Measurements from ENCODE around the gene SPG11. TPM values are rescaled to one million over a fixed set of nuclear protein-coding genes. Genes with fewer than 3 reads are reported as not detected.

Gene SPG11
- total RNA-seq, 5 donors from 2014 or later (not counting 1 experiment from before 2014, with no cell fraction given): 108 to 124 (median 118) TPM

GRCh38 chr15:44593042-44593736 lies 70.3 kb downstream of the SPG11 start:
- CTCF ChIA-PET: interaction anchor here (0.6 to 1.3 kb wide), 15 partner anchors 16 to 444 kb away, joined by 3 to 8 read pairs (median 4); partner anchors contain the start of genes SPG11 (in 1 of the 2) and TRIM69 (in 1 of the 2)
- Histone ChIP-seq H3K27me3 (replicated peaks in 1 of 2; ENCODE audit: control insufficient read depth in 2 of 2, extremely low read depth in 1 of 2, insufficient read depth in 2 of 2, low read length in 1 of 2) (no peaks in the 10 kb centered on the region), H3K9me3 (no peaks in the 10 kb centered on the region), H3K4me1 (ENCODE audit: control insufficient read depth in 1 of 2, extremely low read depth in 1 of 2, insufficient read depth in 2 of 2, low read length in 2 of 2) (no peaks in the 10 kb centered on the region), H3K4me3 (ENCODE audit: control insufficient read depth in 1 of 2, extremely low read depth in 1 of 2, low read length in 1 of 2) (no peak overlapping the region), H3K36me3 (ENCODE audit: control insufficient read depth in 2 of 2, extremely low read depth in 1 of 2, insufficient read depth in 1 of 2, low read length in 1 of 2) (peaks cover 3 to 83% of the 10 kb centered on the region in 2 donors), H3K27ac (ENCODE audit: low read length) (no peak overlapping the region)
- ATAC-seq (replicated peaks in 1 of 4): peak; percentile 61 to 83 (median 80)
- WGBS (ENCODE audit: insufficient coverage): 100% methylated on average over 2 of the region's 7 CpGs
- peaks cover 45% of the 10 kb centered on the region for H3K36me3 Mint-ChIP-seq
- POLR2A ChIA-PET: interaction anchor here (0.6 kb wide), 2 partner anchors 193 to 783 kb away, joined by 3 to 4 read pairs; no protein-coding TSS in a partner anchor
- peak in 16 of 35 experiments; percentile 2 to 71 (median 7) for DNase-seq
- H3K27ac Mint-ChIP-seq: peak overlapping the region in 1 of 2 donors; percentile 84
- no peaks in the 10 kb centered on the region for H3K27me3 Mint-ChIP-seq
- H3K4me1 Mint-ChIP-seq: peaks cover 12 to 24% (median 15%) of the 10 kb centered on the region in 3 donors
- H3K9me3 Mint-ChIP-seq: no peaks in the 10 kb centered on the region
- no peak overlapping the region for H3K4me3 Mint-ChIP-seq

GRCh38 chr15:44591326-44591725 lies 72.1 kb downstream of the SPG11 start:
- no CpG with 5 or more reads among the region's 1 CpG for WGBS (ENCODE audit: insufficient coverage)
- Histone ChIP-seq H3K36me3 (ENCODE audit: control insufficient read depth in 2 of 2, extremely low read depth in 1 of 2, insufficient read depth in 1 of 2, low read length in 1 of 2) (peaks cover 3 to 77% of the 10 kb centered on the region in 2 donors), H3K4me3 (ENCODE audit: control insufficient read depth in 1 of 2, extremely low read depth in 1 of 2, low read length in 1 of 2) (no peak overlapping the region), H3K9me3 (no peaks in the 10 kb centered on the region), H3K27me3 (replicated peaks in 1 of 2; ENCODE audit: control insufficient read depth in 2 of 2, extremely low read depth in 1 of 2, insufficient read depth in 2 of 2, low read length in 1 of 2) (no peaks in the 10 kb centered on the region), H3K4me1 (ENCODE audit: control insufficient read depth in 1 of 2, extremely low read depth in 1 of 2, insufficient read depth in 2 of 2, low read length in 2 of 2) (no peaks in the 10 kb centered on the region), H3K27ac (ENCODE audit: low read length) (no peak overlapping the region)
- H3K36me3 Mint-ChIP-seq: peaks cover 43% of the 10 kb centered on the region
- DNase-seq: no peak
- H3K4me1 Mint-ChIP-seq: peaks cover 5 to 12% (median 5%) of the 10 kb centered on the region in 3 donors
- CTCF ChIA-PET: interaction anchor here (0.7 kb wide), 3 partner anchors 29 to 131 kb away, joined by 3 to 7 read pairs (median 5); no protein-coding TSS in a partner anchor
- no peaks in the 10 kb centered on the region for H3K9me3 Mint-ChIP-seq
- POLR2A ChIA-PET: no interaction called here
- no peak for ATAC-seq (replicated peaks in 1 of 4)
- no peaks in the 10 kb centered on the region for H3K27me3 Mint-ChIP-seq
- no peak overlapping the region for H3K4me3 Mint-ChIP-seq
- peak overlapping the region in 1 of 2 donors; percentile 11 for H3K27ac Mint-ChIP-seq

GRCh38 chr15:44588541-44588940 lies 74.9 kb downstream of the SPG11 start:
- DNase-seq: no peak
- H3K27ac Mint-ChIP-seq: no peak overlapping the region
- H3K36me3 ChIP-seq (ENCODE audit: control insufficient read depth in 2 of 2, extremely low read depth in 1 of 2, insufficient read depth in 1 of 2, low read length in 1 of 2): peaks cover 11 to 76% of the 10 kb centered on the region in 2 donors
- ATAC-seq (replicated peaks in 1 of 4): no peak
- H3K4me1 ChIP-seq (ENCODE audit: control insufficient read depth in 1 of 2, extremely low read depth in 1 of 2, insufficient read depth in 2 of 2, low read length in 2 of 2): no peaks in the 10 kb centered on the region
- no peak overlapping the region for H3K4me3 Mint-ChIP-seq
- no peaks in the 10 kb centered on the region for H3K27me3 ChIP-seq (replicated peaks in 1 of 2; ENCODE audit: control insufficient read depth in 2 of 2, extremely low read depth in 1 of 2, insufficient read depth in 2 of 2, low read length in 1 of 2)
- no peak overlapping the region for H3K27ac ChIP-seq (ENCODE audit: low read length)
- H3K27me3 Mint-ChIP-seq: no peaks in the 10 kb centered on the region
- ChIA-PET POLR2A (no interaction called here), CTCF (interaction anchor here (0.6 to 2.4 kb wide), 6 partner anchors 10 to 148 kb away, joined by 3 to 14 read pairs (median 4); partner anchors contain the start of gene TRIM69 (in 1 of the 2))
- 100% methylated on average over 4 of the region's 5 CpGs for WGBS (ENCODE audit: insufficient coverage)
- H3K4me1 Mint-ChIP-seq: peaks cover 9 to 12% (median 10%) of the 10 kb centered on the region in 3 donors
- H3K36me3 Mint-ChIP-seq: peaks cover 47% of the 10 kb centered on the region
- no peak overlapping the region for H3K4me3 ChIP-seq (ENCODE audit: control insufficient read depth in 1 of 2, extremely low read depth in 1 of 2, low read length in 1 of 2)
- no peaks in the 10 kb centered on the region for H3K9me3 ChIP-seq
- H3K9me3 Mint-ChIP-seq: no peaks in the 10 kb centered on the region

GRCh38 chr15:44585633-44586032 lies 77.8 kb downstream of the SPG11 start:
- H3K27ac ChIP-seq (ENCODE audit: low read length): no peak overlapping the region
- ChIA-PET CTCF (interaction anchor here (0.6 to 1.8 kb wide), 14 partner anchors 8 to 460 kb away, joined by 3 to 10 read pairs (median 4); no protein-coding TSS in a partner anchor), POLR2A (interaction anchor here (0.5 to 0.7 kb wide), 5 partner anchors 14 to 869 kb away, joined by 3 to 7 read pairs (median 6); partner anchors contain the start of gene EIF3J (in 1 of the 2))
- no peak overlapping the region for H3K4me3 ChIP-seq (ENCODE audit: control insufficient read depth in 1 of 2, extremely low read depth in 1 of 2, low read length in 1 of 2)
- no peaks in the 10 kb centered on the region for H3K9me3 ChIP-seq
- Mint-ChIP-seq H3K4me1 (peaks cover 8 to 16% (median 13%) of the 10 kb centered on the region in 3 donors), H3K4me3 (no peak overlapping the region), H3K36me3 (peaks cover 49% of the 10 kb centered on the region), H3K27me3 (no peaks in the 10 kb centered on the region), H3K9me3 (no peaks in the 10 kb centered on the region), H3K27ac (peak overlapping the region in 1 of 2 donors; percentile 19)
- peaks cover 12 to 64% of the 10 kb centered on the region in 2 donors for H3K36me3 ChIP-seq (ENCODE audit: control insufficient read depth in 2 of 2, extremely low read depth in 1 of 2, insufficient read depth in 1 of 2, low read length in 1 of 2)
- DNase-seq (no peak), ATAC-seq (replicated peaks in 1 of 4) (no peak)
- no CpG with 5 or more reads among the region's 2 CpGs for WGBS (ENCODE audit: insufficient coverage)
- no peaks in the 10 kb centered on the region for H3K4me1 ChIP-seq (ENCODE audit: control insufficient read depth in 1 of 2, extremely low read depth in 1 of 2, insufficient read depth in 2 of 2, low read length in 2 of 2)
- H3K27me3 ChIP-seq (replicated peaks in 1 of 2; ENCODE audit: control insufficient read depth in 2 of 2, extremely low read depth in 1 of 2, insufficient read depth in 2 of 2, low read length in 1 of 2): no peaks in the 10 kb centered on the region

GRCh38 chr15:44584162-44584749 lies 79.2 kb downstream of the SPG11 start:
- ChIA-PET CTCF (interaction anchor here (0.6 to 1.8 kb wide), 11 partner anchors 8 to 674 kb away, joined by 3 to 17 read pairs (median 4); partner anchors contain the start of genes SPG11 (in 1 of the 2) and TRIM69 (in 1 of the 2)), POLR2A (no interaction called here)
- no peaks in the 10 kb centered on the region for H3K9me3 ChIP-seq
- no peak overlapping the region for H3K4me3 ChIP-seq (ENCODE audit: control insufficient read depth in 1 of 2, extremely low read depth in 1 of 2, low read length in 1 of 2)
- DNase-seq (peak in 34 of 35 experiments; percentile 9 to 70 (median 44)), ATAC-seq (replicated peaks in 1 of 4) (peak; percentile 82 to 90 (median 84))
- no peak overlapping the region for H3K27ac ChIP-seq (ENCODE audit: low read length)
- Mint-ChIP-seq H3K36me3 (peaks cover 43% of the 10 kb centered on the region), H3K4me1 (peaks cover 8 to 22% (median 13%) of the 10 kb centered on the region in 3 donors), H3K27ac (peak overlapping the region; percentile 17 to 72), H3K27me3 (no peaks in the 10 kb centered on the region), H3K9me3 (no peaks in the 10 kb centered on the region), H3K4me3 (no peak overlapping the region)
- WGBS (ENCODE audit: insufficient coverage): 97% methylated on average over 3 of the region's 5 CpGs
- H3K27me3 ChIP-seq (replicated peaks in 1 of 2; ENCODE audit: control insufficient read depth in 2 of 2, extremely low read depth in 1 of 2, insufficient read depth in 2 of 2, low read length in 1 of 2): no peaks in the 10 kb centered on the region
- peaks cover 0 to 1% of the 10 kb centered on the region in 2 experiments for H3K4me1 ChIP-seq (ENCODE audit: control insufficient read depth in 1 of 2, extremely low read depth in 1 of 2, insufficient read depth in 2 of 2, low read length in 2 of 2)
- H3K36me3 ChIP-seq (ENCODE audit: control insufficient read depth in 2 of 2, extremely low read depth in 1 of 2, insufficient read depth in 1 of 2, low read length in 1 of 2): peaks cover 12 to 52% of the 10 kb centered on the region in 2 donors

- H3K4me3 Mint-ChIP-seq: no peak overlapping the region
- no peaks in the 10 kb centered on the region for H3K27me3 Mint-ChIP-seq
- peaks cover 9 to 36% of the 10 kb centered on the region in 2 donors for H3K36me3 ChIP-seq (ENCODE audit: control insufficient read depth in 2 of 2, extremely low read depth in 1 of 2, insufficient read depth in 1 of 2, low read length in 1 of 2)
- ATAC-seq (replicated peaks in 1 of 4) (no peak), DNase-seq (no peak)
- POLR2A ChIA-PET: interaction anchor here in 1 of 2 donors (0.7 kb wide), 1 partner anchor 184 kb away, joined by 22 read pairs; no protein-coding TSS in a partner anchor
- CTCF ChIA-PET: interaction anchor here in 1 of 2 donors (0.6 to 2.7 kb wide), 7 partner anchors 9 to 457 kb away, joined by 3 to 14 read pairs (median 3); partner anchors contain the start of gene SPG11
- H3K4me1 Mint-ChIP-seq: peaks cover 19 to 33% (median 24%) of the 10 kb centered on the region in 3 donors
- peaks cover 2 to 13% of the 10 kb centered on the region in 2 experiments for H3K4me1 ChIP-seq (ENCODE audit: control insufficient read depth in 1 of 2, extremely low read depth in 1 of 2, insufficient read depth in 2 of 2, low read length in 2 of 2)
- H3K27ac Mint-ChIP-seq: no peak overlapping the region
- WGBS (ENCODE audit: insufficient coverage): no CpG with 5 or more reads among the region's 2 CpGs
- H3K9me3 ChIP-seq: no peaks in the 10 kb centered on the region
- H3K27ac ChIP-seq (ENCODE audit: low read length): no peak overlapping the region
- H3K4me3 ChIP-seq (ENCODE audit: control insufficient read depth in 1 of 2, extremely low read depth in 1 of 2, low read length in 1 of 2): no peak overlapping the region
- H3K9me3 Mint-ChIP-seq: no peaks in the 10 kb centered on the region
- H3K36me3 Mint-ChIP-seq: peaks cover 22% of the 10 kb centered on the region
- no peaks in the 10 kb centered on the region for H3K27me3 ChIP-seq (replicated peaks in 1 of 2; ENCODE audit: control insufficient read depth in 2 of 2, extremely low read depth in 1 of 2, insufficient read depth in 2 of 2, low read length in 1 of 2)
Measured at GRCh38 chr15:44580105-44580504, 83.4 kb downstream of the SPG11 start.

All from T-cell (primary cell).